GM13977 (cell line): ENCODE results near the gene MBLAC1.
"Not testable (repeated sequence)": the region's sequence is repeated elsewhere in the genome, so short reads cannot be mapped to it uniquely, and the experiment has no call there.

ENCODE experiments used
- DNase-seq: peaks from one replicate; pipeline ENCODE4 v3.0.0; 2012; ENCODE audit warnings: low spot score
- in situ Hi-C: fragments of 300-500 bp; cut with MboI; formaldehyde crosslinking; loops from one replicate; pipeline ENCODE4 v1.12.0; 2022; ENCODE audit warnings: low sequenced_read_pairs, low pct_unique_long_range_greater_than_20kb, mixed read lengths, inconsistent platforms; ENCODE audit not compliant: unreplicated experiment
- TF ChIP-seq, protein P1 (sequence below): IDR thresholded peaks from 2 replicates; pipeline ENCODE4 v1.5.1; 2012; ENCODE audit warnings: mild to moderate bottlenecking, control low read depth; ENCODE audit not compliant: insufficient read depth; ENCODE audit errors: extremely low read depth, missing control alignments

The MBLAC1 gene

DNA sequence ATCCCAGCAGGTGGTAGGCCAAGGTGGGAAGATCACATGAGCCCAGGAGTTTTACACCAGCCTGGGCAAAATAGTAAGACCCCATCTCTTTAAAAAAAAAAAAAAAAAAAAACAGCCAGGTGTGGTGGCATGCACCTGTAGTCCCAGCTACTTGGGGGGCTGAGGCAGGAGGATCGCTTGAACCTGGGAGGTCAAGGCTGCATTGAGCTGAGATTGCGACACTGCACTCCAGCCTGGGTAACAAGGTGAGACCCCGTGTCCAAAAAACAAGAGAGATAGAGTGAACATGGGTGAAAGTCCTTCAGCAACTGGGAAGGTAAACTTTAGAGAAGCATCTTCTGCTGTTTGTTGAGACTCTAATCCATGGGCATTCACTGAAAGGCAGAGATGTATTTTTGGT is 15.7 kb downstream of the MBLAC1 start:
- DNase-seq, result no peak
- TF ChIP-seq, protein P1, sequence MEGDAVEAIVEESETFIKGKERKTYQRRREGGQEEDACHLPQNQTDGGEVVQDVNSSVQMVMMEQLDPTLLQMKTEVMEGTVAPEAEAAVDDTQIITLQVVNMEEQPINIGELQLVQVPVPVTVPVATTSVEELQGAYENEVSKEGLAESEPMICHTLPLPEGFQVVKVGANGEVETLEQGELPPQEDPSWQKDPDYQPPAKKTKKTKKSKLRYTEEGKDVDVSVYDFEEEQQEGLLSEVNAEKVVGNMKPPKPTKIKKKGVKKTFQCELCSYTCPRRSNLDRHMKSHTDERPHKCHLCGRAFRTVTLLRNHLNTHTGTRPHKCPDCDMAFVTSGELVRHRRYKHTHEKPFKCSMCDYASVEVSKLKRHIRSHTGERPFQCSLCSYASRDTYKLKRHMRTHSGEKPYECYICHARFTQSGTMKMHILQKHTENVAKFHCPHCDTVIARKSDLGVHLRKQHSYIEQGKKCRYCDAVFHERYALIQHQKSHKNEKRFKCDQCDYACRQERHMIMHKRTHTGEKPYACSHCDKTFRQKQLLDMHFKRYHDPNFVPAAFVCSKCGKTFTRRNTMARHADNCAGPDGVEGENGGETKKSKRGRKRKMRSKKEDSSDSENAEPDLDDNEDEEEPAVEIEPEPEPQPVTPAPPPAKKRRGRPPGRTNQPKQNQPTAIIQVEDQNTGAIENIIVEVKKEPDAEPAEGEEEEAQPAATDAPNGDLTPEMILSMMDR, result no peak
- in situ Hi-C loops, result no loop called here

DNA sequence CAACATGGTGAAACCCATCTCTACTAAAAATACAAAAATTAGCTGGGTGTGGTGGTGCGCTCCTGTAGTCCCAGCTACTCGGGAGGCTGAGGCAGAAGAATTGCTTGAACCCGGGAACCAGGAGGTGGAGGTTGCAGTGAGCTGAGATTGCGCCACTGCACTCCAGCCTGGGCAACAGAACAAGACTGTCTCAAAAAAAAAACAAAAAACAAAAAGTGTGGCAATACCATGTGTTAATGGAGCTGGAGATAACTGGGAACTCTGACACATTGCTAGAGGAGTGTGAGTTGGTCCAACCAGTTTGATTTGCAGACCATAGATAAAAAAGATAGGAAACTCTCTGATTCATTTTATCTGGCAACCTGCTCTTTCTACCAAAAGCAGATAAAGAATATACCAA is 19.6 kb downstream of the MBLAC1 start:
- in situ Hi-C loops, DNase-seq: not testable (repeated sequence)

DNA sequence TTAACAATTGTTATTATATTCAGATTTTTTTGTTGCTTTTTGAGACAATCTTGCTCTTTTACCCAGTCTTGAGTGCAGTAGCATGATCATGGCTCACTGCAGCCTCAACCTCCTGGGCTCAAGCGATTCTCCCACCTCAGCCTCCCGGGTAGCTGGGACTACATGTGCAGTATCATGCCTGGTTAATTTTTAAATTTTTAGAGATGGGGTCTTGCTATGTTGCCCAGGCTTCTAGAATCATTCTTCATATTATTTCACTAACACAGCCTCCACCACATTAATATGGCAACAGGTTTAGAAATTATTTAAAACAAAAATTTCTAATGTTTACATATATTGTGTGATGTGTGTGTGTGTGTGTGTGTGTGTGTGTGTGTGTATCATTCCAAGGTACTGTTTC is 20.5 kb downstream of the MBLAC1 start:
- in situ Hi-C loops, result no loop called here
- DNase-seq, result no peak
- TF ChIP-seq, protein P1, result no peak

DNA sequence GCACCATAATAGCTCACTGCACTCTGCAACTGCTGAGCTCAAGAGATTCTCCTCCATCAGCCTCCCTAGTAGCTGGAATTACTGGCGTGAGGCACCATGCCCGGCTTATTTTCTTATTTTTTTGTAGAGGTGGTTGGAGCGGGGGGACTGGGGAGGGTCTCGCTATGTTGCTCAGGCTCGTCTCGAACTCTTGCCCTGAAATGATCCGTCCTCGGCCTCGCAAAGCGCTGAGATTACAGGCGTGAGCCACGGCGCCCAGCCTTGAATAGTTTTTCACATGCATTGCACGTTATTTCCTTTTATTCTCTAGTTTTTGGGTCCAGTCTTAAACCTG is 21.4 kb downstream of the MBLAC1 start:
- in situ Hi-C loops, result no loop called here
- TF ChIP-seq, protein P1, result no peak
- no peak for DNase-seq

DNA sequence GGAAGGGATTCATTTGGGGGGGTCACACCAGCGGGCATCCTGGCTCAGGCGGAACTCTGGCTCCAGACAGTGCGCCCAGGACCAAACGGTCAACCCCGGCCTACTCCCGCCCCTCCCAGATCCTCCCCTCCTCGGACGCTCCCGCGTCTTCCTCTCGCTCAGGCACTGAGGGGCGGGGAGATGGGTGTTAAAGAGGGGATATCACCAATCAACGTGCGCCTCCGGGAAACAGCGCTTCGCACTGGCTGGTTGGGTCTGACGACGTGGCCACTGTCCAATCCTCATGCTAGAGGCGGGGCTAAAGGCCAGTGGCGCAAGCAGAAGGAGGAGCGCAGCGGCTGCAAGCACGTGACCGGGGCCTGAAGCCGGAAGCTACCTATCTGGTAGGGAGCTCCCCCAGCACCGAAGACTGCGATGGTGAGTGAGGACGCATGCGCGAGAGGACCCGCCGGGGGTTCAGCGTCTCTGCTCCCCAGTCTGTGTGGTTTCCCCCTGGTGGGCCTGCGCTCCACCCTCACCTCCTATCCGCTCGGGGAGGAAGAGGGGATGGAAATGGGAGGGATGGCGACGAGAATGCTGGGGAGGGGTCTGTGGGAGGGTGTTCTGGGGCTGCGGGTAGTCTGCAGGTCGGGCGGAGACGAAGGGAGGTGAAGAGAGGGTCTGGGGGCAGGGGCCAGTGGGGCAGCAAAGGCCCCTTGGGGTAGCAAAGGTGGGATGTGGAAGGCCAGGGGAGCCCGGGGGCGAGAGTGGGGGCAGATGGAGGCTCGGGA is 22.0 kb downstream of the MBLAC1 start, which contains the start of gene LAMTOR4:
Gene LAMTOR4, plus strand, starts transcription at position 360 of the 770 bp plus-strand sequence. Its CDS starts 55 bp downstream, at position 415.
- TF ChIP-seq, protein P1, result no peak
- in situ Hi-C loops, result no loop called here
- peak; percentile 97 for DNase-seq

DNA sequence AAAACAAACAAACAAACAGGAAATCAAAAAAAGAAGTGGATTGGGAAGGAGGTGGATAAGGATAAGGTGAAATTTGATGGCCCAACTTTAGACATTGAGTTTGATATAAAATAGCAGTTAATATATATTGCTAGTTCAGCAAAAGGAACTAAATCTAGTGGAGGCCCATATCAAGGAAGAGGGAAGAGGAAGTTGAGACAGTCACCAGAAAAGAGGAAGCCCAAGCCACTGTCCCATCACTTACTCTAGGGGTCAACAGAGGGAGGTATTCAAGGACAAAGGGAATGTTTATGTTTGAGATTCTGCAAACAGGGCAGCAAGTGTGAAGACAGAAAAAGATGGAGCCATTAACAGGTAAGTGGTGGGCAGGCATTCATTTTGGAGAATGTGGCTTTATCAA is 25.6 kb downstream of the MBLAC1 start:
- in situ Hi-C loops, result no loop called here
- TF ChIP-seq, protein P1, result no peak
- DNase-seq, result no peak

DNA sequence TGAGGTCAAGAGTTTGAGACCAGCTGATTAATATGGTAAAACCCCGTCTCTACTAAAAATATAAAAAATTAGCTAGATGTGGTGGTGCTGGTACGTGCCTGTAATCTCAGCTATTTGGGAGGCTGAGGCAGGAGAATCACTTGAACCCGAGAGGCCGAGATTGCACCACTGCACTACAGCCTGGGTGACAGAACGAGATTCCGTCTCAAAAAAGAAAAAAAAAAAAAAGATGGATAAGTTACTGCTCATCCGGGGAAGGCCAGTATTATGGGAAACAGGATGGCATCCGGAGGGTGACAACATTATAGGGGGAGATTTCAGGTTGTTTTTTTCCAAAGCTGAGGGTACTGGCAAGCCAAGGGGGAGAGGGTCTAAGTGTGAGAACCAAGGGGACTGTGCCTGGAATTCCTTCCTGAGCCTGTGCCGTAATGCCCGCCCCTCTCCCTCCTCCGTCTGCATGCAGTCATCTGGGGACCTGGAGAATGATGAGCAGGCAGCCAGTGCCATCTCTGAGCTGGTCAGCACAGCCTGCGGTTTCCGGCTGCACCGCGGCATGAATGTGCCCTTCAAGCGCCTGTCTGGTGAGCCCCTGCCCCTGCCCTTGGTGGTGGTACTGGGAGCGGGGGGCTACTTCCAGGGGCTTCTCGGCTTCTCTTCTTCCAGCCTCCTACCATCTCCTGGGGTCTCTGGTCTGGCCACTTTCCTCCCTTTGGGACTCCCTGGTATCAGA is 26.3 kb downstream of the MBLAC1 start:
- in situ Hi-C loops, result no loop called here
- no peak for DNase-seq
- TF ChIP-seq, protein P1, result no peak
